Measurements from ENCODE around the gene RHBDF2. TPM values are rescaled to one million over a fixed set of nuclear protein-coding genes. Genes with fewer than 3 reads are reported as not detected.
A peak's percentile ranks its signal among the peaks of the same experiment; 100 is the strongest.

The RHBDF2 gene
- total and polyA plus RNA-seq, 2 donors = 5.9 to 20.6 TPM

DNA sequence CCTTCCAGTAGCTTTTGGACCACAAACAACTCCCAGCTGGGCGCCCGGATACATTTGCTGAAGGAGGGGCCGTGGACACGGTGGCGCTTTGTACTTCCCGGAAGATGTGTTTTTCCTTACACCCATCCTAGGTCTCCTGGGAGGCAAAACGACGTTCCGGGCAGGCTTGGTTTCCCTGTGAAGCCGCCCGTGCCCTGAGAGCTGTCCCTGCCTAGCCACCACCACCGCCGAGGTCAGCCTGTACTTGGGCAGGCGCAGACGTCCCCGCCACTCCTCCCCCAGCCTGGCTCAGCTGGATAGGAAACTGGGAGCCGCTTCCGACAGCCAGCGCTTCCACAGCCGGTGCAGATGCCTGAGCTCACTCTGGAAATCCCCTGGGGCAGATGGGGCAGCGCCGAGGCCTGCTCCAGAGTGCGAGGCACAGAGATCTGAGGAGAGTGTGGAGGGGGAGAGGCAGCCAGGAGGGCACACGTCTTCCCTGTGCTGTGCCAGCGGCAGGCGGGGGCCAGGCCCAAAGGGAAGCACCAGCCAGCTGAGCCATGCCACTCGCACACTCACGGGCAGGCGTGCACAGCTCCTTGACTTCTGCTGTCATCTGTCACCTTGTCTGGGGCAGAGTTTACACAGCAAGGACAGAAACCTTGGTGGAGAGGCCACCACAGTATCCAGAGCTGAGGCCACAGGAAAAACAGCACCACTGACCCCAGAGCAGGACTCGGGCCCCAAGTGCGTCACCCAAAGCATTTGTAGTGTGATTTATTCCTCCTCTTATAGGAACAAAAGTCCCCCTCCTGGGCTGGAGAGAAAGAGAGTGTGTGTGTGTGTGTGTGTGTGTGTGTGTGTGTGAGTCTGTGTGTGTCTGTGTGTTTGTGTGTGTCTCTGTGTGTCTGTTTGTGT is 3.0 kb downstream of the RHBDF2 start:
- Histone ChIP-seq H3K27me3 (ENCODE audit: control insufficient read depth in 2 of 2, insufficient read depth in 1 of 2, low read length in 1 of 2) (peaks cover 14 to 24% of the 10 kb centered on the region in 2 donors), H3K4me3 (ENCODE audit: low read length in 2 of 2) (no peak overlapping the region), H3K9me3 (ENCODE audit: control insufficient read depth in 2 of 2, insufficient read depth in 1 of 2, low read length in 1 of 2) (no peaks in the 10 kb centered on the region), H3K36me3 (ENCODE audit: control insufficient read depth in 2 of 2, insufficient read depth in 2 of 2, low read length in 1 of 2) (no peaks in the 10 kb centered on the region), H3K4me1 (ENCODE audit: control insufficient read depth in 2 of 2, insufficient read depth in 2 of 2, low read length in 2 of 2) (peaks cover 21 to 54% of the 10 kb centered on the region in 2 donors), H3K27ac (ENCODE audit: low read depth in 1 of 2, low read length in 1 of 2) (peak overlapping the region; percentile 3 to 48)
- no peak for DNase-seq (ENCODE audit: low read depth in 6 of 9, low spot score in 9 of 9)
- 94% methylated on average over 31 of the region's 31 CpGs for WGBS

DNA sequence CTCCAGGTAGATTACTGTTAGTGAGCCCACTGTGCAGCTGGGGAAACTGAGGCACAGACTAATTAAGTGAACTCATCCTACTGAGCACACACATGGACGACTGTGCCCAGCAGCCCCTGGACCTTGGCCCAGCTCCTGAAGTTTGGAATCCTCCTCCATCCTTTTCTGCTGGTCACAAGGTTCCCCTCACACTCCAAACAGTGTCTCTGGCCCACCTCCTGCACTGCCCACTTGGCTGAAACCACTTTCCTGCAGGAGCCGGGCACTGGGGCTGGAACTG is 3.6 kb downstream of the RHBDF2 start:
- Histone ChIP-seq H3K36me3 (ENCODE audit: control insufficient read depth in 2 of 2, insufficient read depth in 2 of 2, low read length in 1 of 2) (no peaks in the 10 kb centered on the region), H3K27ac (ENCODE audit: low read depth in 1 of 2, low read length in 1 of 2) (no peak overlapping the region), H3K9me3 (ENCODE audit: control insufficient read depth in 2 of 2, insufficient read depth in 1 of 2, low read length in 1 of 2) (no peaks in the 10 kb centered on the region), H3K4me3 (ENCODE audit: low read length in 2 of 2) (no peak overlapping the region), H3K4me1 (ENCODE audit: control insufficient read depth in 2 of 2, insufficient read depth in 2 of 2, low read length in 2 of 2) (peaks cover 26 to 60% of the 10 kb centered on the region in 2 donors), H3K27me3 (ENCODE audit: control insufficient read depth in 2 of 2, insufficient read depth in 1 of 2, low read length in 1 of 2) (peaks cover 14 to 24% of the 10 kb centered on the region in 2 donors)
- 88% methylated on average over 2 of the region's 2 CpGs for WGBS
- DNase-seq (ENCODE audit: low read depth in 6 of 9, low spot score in 9 of 9) = no peak

- whole genome bisulfite sequencing = 97% methylated on average over 6 of the region's 6 CpGs
- H3K4me1 ChIP-seq (ENCODE audit: control insufficient read depth in 2 of 2, insufficient read depth in 2 of 2, low read length in 2 of 2) = peaks cover 32 to 63% of the 10 kb centered on the region in 2 donors
- H3K27ac ChIP-seq (ENCODE audit: low read depth in 1 of 2, low read length in 1 of 2) = no peak overlapping the region
Measured at GRCh38 chr17:76496464-76496863, 4.8 kb downstream of the RHBDF2 start.

DNA sequence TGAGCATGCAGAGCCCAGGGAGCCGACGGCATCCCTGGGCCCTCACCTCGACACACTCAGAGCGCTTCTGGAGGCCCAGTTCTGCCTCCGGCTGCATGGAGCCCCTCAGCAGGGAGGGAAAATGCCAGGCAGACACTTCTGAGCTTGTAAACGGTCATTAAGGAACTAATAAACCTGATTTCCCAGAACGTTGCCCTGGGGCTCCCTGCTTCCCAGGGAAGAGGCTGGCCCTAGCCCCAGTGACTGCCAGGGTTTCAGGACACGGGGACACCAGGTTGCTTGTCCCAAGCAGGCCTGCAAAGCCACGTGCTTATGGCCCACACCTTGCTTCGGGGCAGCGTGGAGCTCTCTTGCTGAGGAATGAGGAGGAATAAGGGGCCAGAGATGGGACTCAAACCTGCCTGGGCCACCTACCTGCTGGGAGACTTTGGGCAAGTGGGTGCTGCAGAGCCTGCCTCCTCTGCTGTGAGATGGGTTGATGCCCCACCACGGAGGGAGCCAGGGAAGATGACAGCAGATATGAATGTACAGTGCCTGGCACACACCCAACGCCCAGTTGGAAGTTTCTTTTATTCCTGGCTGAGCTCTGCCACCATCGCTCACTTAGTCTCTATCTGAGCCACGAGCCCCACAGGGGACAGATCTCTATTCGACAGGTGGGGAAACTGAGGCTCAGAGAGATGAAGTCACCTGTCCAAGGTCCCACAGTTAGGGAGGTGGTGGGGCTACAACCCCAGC is 5.4 kb downstream of the RHBDF2 start:
- Histone ChIP-seq H3K27ac (ENCODE audit: low read depth in 1 of 2, low read length in 1 of 2) (no peak overlapping the region), H3K36me3 (ENCODE audit: control insufficient read depth in 2 of 2, insufficient read depth in 2 of 2, low read length in 1 of 2) (no peaks in the 10 kb centered on the region), H3K27me3 (ENCODE audit: control insufficient read depth in 2 of 2, insufficient read depth in 1 of 2, low read length in 1 of 2) (peaks cover 12 to 22% of the 10 kb centered on the region in 2 donors), H3K4me3 (ENCODE audit: low read length in 2 of 2) (no peak overlapping the region), H3K9me3 (ENCODE audit: control insufficient read depth in 2 of 2, insufficient read depth in 1 of 2, low read length in 1 of 2) (no peaks in the 10 kb centered on the region), H3K4me1 (ENCODE audit: control insufficient read depth in 2 of 2, insufficient read depth in 2 of 2, low read length in 2 of 2) (peaks cover 34 to 66% of the 10 kb centered on the region in 2 donors)
- no peak for DNase-seq (ENCODE audit: low read depth in 6 of 9, low spot score in 9 of 9)
- WGBS = 96% methylated on average over 16 of the region's 16 CpGs

More at GRCh38 chr17:76496464-76496863, 4.8 kb downstream of the RHBDF2 start:
- no peaks in the 10 kb centered on the region for H3K36me3 ChIP-seq (ENCODE audit: control insufficient read depth in 2 of 2, insufficient read depth in 2 of 2, low read length in 1 of 2)
- H3K27me3 ChIP-seq (ENCODE audit: control insufficient read depth in 2 of 2, insufficient read depth in 1 of 2, low read length in 1 of 2) = peaks cover 14 to 24% of the 10 kb centered on the region in 2 donors
- H3K9me3 ChIP-seq (ENCODE audit: control insufficient read depth in 2 of 2, insufficient read depth in 1 of 2, low read length in 1 of 2) = no peaks in the 10 kb centered on the region
- no peak overlapping the region for H3K4me3 ChIP-seq (ENCODE audit: low read length in 2 of 2)
- no peak for DNase-seq (ENCODE audit: low read depth in 6 of 9, low spot score in 9 of 9)

DNA sequence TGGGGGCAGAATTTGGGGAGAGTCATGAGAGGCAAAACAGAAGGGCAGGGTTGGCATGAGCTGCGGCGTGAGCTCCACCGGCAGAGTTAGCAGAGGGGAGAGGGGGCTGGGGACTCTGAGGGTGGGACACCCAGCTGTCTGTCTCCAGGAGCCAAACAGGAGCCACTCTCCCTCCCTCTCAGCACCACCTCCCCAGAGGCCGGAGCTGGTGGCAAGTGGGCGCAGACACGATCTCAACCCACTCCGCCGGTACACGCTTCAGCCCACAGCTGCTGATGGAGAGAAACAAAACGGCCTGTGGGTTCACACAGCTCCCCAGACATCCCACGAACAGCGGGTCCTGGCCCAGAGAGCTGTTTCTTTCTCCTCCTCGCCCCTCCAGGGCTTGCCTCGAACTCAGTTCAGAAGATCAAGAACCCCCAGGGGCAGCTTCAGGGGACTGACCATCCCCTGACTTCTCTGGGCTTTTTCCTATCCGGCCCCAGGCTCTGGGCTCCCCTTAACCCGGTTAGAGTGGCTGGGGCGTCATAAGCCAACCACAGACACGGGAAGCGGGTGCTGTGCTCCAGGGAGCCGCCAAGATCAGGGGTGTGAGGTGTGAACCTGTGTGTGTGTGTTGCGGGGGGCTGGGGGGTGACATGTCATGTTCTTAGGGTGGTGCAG is 7.6 kb downstream of the RHBDF2 start:
- Histone ChIP-seq H3K36me3 (ENCODE audit: control insufficient read depth in 2 of 2, insufficient read depth in 2 of 2, low read length in 1 of 2) (no peaks in the 10 kb centered on the region), H3K27ac (ENCODE audit: low read depth in 1 of 2, low read length in 1 of 2) (peak overlapping the region; percentile 68 to 70), H3K27me3 (ENCODE audit: control insufficient read depth in 2 of 2, insufficient read depth in 1 of 2, low read length in 1 of 2) (peaks cover 0 to 5% of the 10 kb centered on the region in 2 donors), H3K4me3 (ENCODE audit: low read length in 2 of 2) (peak overlapping the region in 1 of 2 donors; percentile 1), H3K4me1 (ENCODE audit: control insufficient read depth in 2 of 2, insufficient read depth in 2 of 2, low read length in 2 of 2) (peaks cover 30 to 50% of the 10 kb centered on the region in 2 donors), H3K9me3 (ENCODE audit: control insufficient read depth in 2 of 2, insufficient read depth in 1 of 2, low read length in 1 of 2) (no peaks in the 10 kb centered on the region)
- WGBS = 25% methylated on average over 21 of the region's 21 CpGs
- peak in 2 of 9 donors; percentile 16 to 44 for DNase-seq (ENCODE audit: low read depth in 6 of 9, low spot score in 9 of 9)

DNA sequence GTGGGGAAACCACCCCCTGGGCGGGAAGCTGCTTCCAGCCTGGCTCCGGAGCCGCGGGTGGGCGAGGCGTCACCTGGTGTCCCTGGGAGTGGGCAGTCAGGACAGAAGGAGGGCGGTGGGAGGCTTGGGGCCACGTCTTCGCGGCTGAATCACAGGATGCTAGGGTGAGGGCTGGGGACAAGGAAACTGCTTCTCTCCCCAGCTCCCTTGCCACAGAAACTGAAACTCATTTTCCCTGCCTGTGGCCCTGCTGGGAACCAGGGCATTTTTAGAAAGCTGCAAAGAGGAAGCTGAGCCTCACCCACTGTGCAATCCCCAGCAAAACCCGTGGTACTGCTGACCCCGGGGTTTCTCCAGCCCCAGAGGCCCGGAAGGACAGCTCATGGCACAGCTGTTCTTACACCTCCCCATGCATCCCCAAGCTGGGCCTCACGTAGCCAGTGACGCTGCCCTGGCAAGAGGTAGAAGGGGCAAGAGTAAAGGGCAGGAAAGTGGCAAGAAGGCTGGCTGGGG is 8.2 kb downstream of the RHBDF2 start:
- peak overlapping the region in 1 of 2 donors; percentile 1 for H3K4me3 ChIP-seq (ENCODE audit: low read length in 2 of 2)
- 1% methylated on average over 15 of the region's 15 CpGs for WGBS
- H3K9me3 ChIP-seq (ENCODE audit: control insufficient read depth in 2 of 2, insufficient read depth in 1 of 2, low read length in 1 of 2) = no peaks in the 10 kb centered on the region
- H3K4me1 ChIP-seq (ENCODE audit: control insufficient read depth in 2 of 2, insufficient read depth in 2 of 2, low read length in 2 of 2) = peaks cover 30 to 44% of the 10 kb centered on the region in 2 donors
- H3K27ac ChIP-seq (ENCODE audit: low read depth in 1 of 2, low read length in 1 of 2) = peak overlapping the region; percentile 69 to 70
- DNase-seq (ENCODE audit: low read depth in 6 of 9, low spot score in 9 of 9) = peak in 2 of 9 donors; percentile 49 to 66
- H3K27me3 ChIP-seq (ENCODE audit: control insufficient read depth in 2 of 2, insufficient read depth in 1 of 2, low read length in 1 of 2) = peaks cover 0 to 5% of the 10 kb centered on the region in 2 donors
- H3K36me3 ChIP-seq (ENCODE audit: control insufficient read depth in 2 of 2, insufficient read depth in 2 of 2, low read length in 1 of 2) = no peaks in the 10 kb centered on the region

GRCh38 chr17:76492123-76492988 is 8.9 kb downstream of the RHBDF2 start:
- DNase-seq (ENCODE audit: low read depth in 6 of 9, low spot score in 9 of 9) = peak in 2 of 9 donors; percentile 35 to 64
- Histone ChIP-seq H3K27ac (ENCODE audit: low read depth in 1 of 2, low read length in 1 of 2) (peak overlapping the region; percentile 69 to 70), H3K9me3 (ENCODE audit: control insufficient read depth in 2 of 2, insufficient read depth in 1 of 2, low read length in 1 of 2) (no peaks in the 10 kb centered on the region), H3K27me3 (ENCODE audit: control insufficient read depth in 2 of 2, insufficient read depth in 1 of 2, low read length in 1 of 2) (peaks cover 0 to under 1% of the 10 kb centered on the region in 2 donors), H3K36me3 (ENCODE audit: control insufficient read depth in 2 of 2, insufficient read depth in 2 of 2, low read length in 1 of 2) (no peaks in the 10 kb centered on the region), H3K4me1 (ENCODE audit: control insufficient read depth in 2 of 2, insufficient read depth in 2 of 2, low read length in 2 of 2) (peaks cover 30 to 39% of the 10 kb centered on the region in 2 donors), H3K4me3 (ENCODE audit: low read length in 2 of 2) (no peak overlapping the region)
- 13% methylated on average over 11 of the region's 11 CpGs for WGBS

Data from thymus (tissue), 11 donors.